Measurements from ENCODE around the gene DHRSX.

Gene DHRSX

DNA sequence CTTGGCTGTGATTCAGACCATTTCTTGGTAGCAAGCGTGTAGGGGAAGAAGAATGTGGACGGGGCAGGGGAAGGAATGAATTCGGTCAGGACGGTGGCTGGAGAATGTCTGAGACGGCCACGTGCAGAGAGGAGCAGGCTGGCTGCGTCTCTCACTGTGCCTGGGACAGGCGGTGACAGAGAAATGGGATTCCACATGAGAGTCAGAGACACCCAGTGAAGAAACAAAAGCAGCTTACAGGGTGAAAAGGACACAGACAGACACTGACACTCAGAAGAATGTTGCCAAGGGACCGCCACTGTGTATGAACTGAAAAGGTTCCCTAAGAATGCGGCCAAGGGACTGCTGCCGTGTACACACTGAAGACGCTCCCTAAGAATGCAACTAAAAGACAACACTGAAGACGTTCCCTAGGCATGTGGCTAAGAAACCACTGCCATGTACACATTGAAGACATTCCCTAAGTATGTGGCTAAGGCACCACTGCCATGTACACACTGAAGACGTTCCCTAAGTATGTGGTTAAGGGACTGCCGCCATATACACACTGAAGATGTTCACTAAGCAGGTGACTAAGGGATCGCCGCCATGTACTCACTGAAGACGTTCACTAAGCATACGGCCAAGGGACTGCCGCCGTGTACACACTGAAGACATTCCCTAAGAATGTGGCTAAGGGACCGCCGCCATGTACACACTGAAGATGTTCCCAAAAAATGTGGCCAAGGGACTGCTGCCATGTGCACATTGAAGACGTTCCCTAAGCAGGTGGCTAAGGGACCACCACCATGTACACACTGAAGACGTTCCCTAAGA is 49.1 kb downstream of the DHRSX start:
- DNase-seq, result no peak

DNA sequence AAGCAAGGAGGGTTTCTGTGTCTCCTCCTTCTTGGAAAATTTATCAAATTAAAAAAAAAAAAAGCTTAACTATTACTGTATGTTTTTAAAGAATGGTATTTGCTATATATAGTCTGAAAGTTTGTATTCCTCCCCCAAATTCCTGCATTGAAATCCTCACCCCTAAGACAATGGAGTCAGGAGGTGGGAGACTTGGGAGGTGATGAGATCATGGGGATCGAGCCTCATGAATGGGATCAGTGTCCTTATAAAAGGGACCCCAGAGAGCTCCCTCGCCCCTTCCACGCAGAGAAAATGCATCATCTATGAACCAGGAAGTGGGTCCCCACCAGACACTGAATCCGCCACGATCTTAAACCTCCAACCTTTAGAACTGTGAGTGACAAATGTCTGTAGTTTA is 50.1 kb downstream of the DHRSX start:
- no peak for DNase-seq

DNA sequence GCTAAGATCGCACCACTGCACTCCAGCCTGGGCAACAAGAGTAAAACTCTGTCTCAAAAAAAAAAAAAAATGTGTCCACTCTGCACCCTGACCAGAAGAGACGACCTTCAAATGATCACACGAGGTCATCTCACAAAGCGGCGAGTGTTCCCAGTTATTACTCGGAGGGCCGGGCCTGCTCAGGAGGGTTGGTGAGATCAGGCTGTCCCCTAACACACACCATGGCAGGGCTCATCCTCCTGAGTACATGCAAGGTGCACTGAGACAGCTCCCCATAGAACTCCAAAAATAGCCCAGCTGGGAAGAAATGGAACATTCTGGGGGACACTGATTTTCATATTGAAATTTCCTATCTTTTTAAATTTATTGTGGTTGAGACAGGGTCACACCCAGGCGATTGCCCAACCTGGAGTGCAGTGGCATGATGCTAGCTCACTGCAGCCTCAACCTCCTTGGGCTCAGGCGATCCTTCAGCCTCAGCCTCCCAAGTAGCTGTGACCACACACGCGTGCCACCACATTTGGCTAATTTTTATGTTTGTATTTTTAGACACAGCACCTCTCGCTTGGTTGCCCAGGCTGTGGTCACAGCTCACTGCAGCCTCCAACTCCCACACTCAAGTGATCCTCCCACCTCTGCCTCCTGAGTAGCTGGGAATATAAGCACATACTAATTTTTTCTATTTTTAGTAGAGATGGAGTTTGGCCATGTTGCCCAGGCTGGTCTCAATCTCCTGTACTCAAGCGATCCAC is 51.5 kb downstream of the DHRSX start:
- no peak for DNase-seq

DNA sequence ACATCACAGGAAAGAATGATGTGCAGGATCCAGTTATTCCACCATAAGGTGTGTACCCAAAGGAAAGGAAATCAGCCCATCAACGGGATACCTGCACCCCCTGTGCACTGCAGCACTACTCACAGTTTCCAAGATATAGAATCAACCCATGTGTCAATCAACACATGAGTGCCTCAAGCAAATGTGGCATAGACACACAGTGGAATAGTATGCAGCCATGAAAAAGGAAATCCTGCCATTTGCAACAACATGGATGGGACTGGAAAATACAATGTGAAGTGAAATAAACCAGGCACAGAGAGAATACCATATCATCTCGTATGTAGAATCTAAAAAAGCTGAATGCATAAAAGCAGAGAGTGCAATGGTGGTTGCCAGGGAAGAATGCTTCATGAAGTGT is 53.3 kb downstream of the DHRSX start:
- no peak for DNase-seq

DNA sequence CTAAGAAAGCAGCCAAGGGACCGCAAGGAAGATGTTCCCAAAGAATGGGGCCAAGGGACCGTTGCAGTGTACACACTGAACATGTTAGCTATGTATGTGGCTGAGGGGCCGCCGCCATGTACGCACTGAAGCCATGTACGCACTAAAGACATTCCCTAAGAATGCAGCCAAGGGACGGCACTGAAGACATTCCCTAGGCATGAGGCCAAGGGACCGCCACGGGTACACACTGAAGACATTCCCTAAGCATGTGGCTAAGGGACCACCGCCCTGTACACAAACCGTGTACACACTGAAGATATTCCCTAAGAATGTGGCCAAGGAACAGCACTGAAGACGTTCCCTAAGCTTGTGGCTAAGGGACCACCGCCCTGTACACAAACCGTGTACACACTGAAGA is 54.0 kb downstream of the DHRSX start:
- DNase-seq, result no peak

DNA sequence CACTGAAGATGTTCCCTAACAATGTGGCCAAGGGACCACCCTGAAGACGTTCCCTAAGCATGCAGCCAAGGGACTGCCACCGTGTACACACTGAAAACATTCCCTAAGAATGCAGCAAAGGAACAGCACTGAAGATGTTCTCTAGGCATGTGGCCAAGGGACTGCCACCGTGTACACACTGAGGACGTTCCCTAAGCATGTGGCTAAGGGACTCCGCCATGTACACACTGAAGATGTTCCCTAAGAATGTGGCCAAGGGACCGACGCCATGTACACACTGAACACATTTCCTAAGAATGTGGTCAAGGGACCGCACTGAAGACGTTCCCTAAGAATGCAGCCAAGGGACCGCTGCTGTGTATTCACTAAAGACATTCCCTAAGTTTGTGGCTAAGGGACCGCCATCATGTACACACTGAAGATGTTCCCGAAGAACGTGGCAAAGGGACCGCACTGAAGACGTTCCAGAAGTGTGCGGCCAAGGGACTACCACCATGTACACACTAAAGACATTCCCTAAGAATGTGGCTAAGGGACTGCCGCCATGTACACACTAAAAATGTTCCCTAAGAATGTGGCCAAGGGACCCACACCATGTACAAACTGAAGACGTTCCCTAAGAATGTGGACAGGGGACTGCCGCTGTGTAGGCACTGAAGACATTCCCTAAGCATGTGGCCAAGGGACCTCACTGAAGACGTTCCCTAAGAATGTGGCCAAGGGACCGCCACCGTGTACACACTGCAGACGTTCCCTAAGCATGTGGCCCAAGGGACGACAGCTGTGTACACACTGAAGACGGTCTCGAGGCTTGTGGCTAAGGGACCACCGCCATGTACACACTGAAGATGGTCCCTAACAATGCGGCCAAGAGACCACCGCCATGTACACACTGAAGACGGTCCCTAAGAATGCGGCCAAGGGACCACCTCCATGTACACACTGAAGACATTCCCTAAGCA is 54.8 kb downstream of the DHRSX start:
- no peak for DNase-seq

DNA sequence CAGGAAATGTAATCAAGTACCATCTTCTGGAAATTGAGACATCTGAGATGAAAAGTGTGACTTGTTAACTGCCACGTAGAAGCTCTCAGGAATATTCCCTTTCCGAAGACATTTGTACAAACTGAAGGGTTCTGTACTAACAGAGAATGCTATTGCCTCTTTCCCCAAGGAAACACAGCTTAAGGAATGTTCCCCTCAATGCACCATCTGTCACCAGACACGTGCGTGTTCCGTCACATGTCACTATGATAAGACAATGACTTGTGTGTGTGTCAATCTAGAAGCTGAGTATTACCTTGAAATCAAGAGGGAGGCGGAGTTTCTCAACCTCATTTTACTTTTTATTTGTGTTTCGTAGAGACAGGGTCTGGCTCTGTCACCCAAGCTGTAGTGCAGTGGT is 58.1 kb downstream of the DHRSX start:
- DNase-seq, result no peak

DNA sequence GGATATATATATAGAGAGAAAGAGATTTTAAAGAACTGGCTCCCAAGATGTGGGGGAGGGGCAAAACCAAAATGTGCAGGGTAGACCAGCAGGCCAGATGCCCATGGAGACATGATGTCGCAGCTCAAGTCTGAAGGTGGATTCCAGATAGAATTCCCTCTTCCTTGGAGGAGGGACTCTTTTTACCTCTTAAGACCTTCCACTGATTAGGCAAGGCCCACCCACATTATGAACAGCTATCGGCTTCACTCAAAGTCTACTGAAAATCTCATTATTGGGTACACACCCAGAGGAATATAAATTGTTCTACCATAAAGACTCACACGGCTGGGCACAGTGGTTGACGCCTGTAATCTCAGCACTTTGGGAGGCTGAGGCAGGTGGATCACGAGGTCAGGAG is 59.3 kb downstream of the DHRSX start:
- no peak for DNase-seq

DNA sequence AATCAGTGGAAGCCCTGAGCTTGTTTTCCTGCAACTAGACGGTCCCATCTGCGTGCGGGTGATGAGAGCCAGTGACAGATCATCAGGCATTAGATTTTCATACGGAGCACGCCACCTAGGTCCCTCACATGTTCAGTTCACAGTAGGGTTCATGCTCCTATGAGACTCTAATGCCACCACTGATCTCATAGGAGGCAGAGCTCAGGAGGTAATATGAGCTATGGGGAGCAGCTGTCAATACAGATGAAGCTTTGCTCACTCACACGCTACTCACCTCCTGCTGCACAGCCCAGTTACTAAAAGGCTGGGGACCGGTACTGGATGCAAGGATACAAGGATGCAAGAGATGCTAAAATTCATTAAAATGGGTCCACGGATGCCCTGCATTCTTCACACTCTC is 61.2 kb downstream of the DHRSX start:
- no peak for DNase-seq

DNA sequence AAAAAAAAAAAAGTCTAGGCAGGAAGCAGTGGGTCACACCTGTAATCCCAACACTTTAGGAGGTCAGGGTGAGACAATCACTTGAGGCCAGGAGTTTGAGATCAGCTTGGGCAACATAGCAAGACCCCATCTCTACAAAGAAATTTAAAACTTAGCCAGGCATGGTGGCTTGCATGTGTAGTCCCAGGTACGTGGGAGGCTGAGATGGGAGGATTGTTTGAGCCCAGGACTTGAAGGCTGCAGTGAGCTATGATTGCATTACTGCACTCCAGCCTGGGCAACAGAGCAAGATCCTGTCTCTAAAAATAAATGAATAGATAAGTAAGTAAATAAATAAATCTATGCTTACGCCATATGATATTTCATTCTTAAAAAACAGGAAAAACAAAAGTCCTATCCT is 65.3 kb downstream of the DHRSX start:
- DNase-seq, result no peak

DNA sequence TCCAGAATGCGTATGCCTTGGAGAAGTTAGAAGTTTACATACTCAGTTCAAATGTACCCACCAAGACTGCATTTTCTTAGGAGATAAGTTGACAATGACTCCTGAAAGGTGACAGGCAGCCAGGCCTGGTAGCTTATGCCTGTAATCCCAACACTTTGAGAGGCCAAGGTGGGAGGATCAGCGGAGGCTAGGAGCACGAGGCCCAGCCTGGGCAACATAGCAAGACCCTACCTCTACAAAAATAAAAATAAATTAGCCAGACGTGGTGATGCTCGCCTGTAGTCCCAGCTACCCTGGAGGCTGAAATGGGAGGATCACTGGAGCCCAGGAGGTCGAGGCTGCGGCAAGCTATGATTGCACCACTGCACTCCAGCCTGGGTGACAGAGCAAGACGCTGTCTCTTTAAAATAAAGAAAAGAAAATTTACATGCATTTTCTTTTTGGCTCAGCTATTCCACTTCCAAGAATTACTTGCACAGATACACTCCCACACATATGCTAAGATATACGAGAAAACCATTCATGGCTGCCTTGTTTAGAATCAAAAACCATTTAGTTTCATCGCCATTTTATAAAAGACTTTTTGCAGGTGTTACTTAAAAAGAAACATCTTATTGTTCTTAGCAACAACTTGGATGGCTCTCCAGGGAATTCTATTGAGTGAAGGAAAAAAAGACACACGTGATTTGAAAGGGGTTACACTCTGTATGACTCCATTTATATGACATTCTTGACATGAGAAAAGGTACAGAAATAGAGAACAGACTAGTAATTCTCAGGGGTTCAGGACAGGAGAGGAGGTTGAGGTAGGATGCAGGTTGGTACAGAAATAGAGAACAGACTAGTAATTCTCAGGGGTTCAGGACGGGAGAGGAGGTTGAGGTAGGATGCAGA is 66.3 kb downstream of the DHRSX start:
- DNase-seq, result no peak

DNA sequence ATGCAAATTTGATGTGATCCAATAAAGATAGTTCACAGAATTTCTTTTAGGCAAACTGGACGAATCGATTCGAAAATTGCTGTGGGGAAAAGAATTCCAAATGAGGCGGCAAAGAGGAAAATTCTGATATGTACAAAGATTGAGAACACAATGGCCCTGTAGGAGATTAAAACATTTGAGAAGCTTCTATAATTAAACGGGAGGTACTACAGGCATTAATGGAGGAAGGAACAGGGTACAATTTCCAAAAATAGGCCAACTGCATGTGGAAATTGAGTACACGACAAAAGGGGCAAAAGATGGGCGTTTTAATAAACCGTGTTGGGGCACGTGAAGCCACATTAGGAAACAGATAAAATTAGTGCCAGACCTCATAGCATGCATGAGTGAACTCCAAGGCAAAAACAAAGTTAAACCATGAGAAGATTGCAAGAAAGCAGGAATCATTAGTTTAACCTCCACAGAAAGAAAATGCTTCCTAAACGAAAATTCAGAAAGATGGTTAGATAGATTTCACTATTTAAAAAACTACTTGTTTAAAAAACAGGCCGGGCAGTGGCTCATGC is 68.4 kb downstream of the DHRSX start:
- no peak for DNase-seq

DNA sequence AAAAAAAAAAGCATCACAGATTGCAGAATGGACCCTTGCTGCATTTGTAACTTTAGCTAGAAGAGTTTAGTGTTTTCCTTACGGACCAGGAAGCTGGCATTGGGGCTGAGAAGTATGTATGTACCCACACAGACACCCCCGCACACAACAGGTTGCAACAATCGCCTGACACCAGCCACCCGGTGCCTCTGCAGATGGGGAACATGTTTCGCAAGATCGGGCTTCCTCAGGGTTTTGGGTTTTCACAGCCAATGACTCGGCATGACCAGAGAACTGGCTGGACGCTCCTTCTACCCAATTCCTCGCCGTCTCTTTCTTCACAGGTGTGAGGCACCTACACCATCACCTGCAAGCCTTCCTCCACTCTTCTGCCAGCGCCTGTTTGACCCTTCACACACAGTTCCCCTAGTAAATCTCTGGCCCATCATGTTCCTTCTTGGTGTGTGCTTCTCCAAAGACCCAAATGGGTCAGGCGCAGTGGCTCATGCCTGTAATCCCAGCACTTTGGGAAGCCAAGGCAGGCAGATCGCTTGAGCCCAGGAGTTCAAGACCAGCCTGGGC is 70.4 kb downstream of the DHRSX start:
- DNase-seq, result no peak

DNA sequence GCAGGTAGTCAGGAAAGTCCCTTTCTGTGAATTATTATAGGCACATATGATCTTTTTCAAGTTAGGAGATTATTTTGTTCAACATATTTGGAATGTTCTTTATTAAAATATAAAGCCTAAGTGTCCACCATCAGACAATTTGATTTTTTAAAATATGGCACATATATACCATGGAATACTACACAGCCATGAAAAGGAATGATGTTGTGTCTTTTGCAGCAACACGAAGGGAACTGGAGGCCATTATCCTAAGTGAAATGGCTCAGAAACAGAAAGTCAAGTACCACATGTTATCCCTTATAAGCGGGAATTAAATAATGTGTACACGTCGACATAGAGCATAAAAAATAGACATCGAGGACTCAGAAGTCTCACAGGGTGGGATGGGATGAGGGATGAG is 73.0 kb downstream of the DHRSX start:
- DNase-seq, result no peak

DNA sequence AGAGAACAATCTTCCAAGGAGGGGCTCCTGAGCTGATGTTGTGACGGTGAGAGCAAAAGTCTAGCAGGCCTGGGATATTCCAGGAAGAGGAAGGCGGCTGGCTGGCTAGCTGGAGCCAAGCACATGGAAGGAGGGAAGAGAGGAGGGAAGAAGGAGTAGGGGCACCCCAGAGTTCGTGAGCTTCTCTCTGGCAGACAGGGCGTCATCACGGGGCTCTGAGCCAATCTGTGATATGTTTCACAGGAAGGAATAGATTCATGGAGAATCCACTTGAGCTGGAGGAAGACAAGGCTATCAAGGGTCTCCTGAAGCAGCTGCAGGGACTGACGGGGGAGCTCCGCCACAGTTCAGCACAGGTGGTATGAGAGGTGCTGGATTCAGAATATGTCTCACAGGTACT is 73.6 kb downstream of the DHRSX start:
- DNase-seq, result no peak

DNA sequence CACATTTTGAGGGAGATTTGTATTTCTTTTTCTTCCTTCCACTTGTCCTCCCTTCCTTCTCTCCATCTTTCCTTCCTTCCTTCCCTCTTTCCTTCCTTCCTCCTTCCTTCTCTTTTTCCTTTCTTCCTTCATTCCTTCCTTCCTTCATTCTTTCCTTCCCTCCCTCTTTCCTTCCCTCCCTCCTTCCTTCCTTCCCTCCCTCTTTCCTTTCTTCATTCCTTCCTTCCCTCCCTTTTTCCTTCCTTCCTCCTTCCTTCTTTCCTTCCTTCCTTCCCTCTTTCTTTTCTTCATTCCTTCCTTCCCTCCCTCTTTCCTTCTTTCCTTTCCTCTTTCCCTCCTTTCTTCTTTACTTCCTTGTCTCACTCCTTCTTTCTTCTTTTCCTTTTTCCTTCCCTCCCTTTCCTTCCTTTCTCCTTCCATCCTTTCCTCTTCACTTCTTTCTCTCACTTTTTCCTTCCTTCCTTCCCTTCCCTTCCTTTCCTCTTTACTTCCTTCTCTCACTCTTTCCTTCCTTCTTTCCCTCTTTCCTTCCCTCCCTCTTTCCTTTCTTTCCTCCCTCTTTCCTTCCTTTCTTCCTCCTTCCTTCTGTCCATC is 74.4 kb downstream of the DHRSX start:
- no peak for DNase-seq

DNA sequence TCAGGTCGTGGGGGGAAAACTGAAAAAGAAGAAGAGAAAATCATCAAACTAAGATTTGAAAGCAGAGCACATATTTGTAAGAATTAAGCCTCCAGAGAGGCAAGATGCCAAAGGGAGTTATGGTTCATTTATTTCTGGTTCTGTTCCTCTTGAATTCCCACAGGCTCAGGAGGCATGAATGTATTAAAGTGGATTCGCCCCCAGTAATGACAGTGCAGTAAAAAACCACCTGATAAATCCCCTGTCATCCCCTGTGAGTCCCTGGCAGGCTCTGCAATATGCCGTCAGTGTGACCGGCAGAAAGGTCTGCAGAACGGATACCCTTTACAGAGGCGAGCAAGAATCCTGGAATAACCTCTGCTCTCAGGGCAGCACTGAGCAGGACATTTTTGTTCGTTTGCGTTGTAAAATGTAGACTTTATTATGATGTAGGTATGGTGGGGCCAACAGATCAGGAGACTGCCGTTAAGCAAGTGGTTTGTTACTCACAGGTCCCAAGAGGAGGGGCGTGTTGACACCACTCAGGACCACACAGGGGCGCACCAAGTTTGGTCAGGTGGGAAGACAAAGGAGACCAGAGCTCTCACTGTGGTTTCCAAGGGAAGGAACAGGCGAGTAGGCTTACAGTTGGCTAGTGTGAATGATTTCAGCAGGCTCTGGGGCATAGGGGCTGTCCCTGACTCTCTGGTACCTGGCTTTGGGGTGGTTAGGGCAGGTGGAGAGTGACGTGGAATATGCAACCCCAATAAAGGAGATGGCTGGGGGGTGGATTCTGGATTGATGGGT is 75.3 kb downstream of the DHRSX start:
- no peak for DNase-seq

DNA sequence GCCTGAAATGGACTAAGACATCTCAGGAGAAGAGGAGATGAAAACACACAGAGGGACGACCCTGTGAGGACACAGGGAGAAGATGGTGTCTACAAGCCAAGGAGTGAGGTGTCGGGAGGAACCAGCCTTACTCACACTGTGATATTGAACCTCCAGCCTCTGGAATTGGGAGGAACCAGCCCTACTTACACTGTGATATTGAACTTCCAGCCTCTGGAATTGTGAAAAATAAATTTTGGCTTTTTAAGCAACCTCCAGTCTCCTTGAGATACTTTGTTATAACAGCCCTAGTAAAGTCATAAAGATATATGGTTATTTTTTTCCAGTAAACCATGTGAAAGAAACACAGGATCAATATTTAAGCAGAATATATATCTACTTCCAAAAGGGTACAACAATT is 76.5 kb downstream of the DHRSX start:
- DNase-seq, result no peak

DNA sequence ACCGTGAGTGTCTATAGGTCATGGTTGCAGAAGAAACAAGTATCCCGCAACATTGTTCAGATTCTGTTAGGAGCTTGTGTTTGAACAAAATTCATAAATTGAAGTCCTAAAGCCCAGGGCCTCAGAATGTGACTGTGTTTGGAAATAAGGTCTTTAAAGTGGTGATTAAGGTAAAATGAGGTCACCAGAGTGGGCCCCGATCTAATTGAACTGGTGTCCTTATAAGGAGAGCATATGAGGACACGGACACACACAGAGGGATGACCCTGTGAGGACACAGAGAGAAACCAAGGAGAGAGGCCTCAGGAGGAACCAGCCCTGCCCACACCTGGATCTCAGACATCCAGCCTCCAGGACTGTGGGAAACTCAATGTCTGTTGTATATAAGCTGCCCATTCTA is 76.9 kb downstream of the DHRSX start:
- DNase-seq, result no peak

DNA sequence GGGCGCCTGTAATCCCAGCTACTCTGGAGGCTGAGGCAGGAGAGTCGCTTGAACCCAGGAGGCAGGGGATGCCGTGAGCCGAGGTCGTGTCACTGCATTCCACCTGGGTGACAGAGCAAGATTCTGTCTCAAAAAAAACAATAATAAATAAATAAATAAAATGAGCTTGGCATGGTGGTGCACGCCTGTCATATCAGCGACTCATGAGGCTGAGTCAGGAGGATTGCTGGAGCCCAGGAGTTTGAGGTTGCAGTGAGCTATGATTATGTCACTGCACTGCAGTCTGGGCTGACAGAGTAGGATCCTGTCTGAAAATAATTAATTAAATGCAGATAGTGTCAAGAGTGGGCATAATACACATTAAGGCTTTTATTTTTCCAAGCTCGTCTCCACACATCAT is 77.5 kb downstream of the DHRSX start:
- no peak for DNase-seq

Data from NCI-H446 (cell line).